Embryonic facial prominence (tissue), 1 donor: ENCODE data around the gene DCUN1D1.

Experiments
- DNase-seq: peaks from one replicate; pipeline ENCODE4 v3.0.0-alpha.2; 2016; ENCODE audit errors: extremely low spot score

The DCUN1D1 gene

GRCh38 chr3:182936239-182936917, 44.0 kb downstream of the DCUN1D1 start:
- no peak for DNase-seq

- no peak for DNase-seq
These were observed 44.5 kb downstream of the DCUN1D1 start for GRCh38 chr3:182935803-182936202.

GRCh38 chr3:182925944-182926337, 54.4 kb downstream of the DCUN1D1 start:
- DNase-seq: no peak

GRCh38 chr3:182925330-182925943, 54.9 kb downstream of the DCUN1D1 start:
- DNase-seq: no peak

- no peak for DNase-seq
These were observed 58.5 kb downstream of the DCUN1D1 start for GRCh38 chr3:182921665-182922355.

- no peak for DNase-seq
These were observed 59.7 kb downstream of the DCUN1D1 start for GRCh38 chr3:182920515-182921084.

- no peak for DNase-seq
These were observed 60.4 kb downstream of the DCUN1D1 start for GRCh38 chr3:182919866-182920357.

GRCh38 chr3:182917134-182917533, 63.2 kb downstream of the DCUN1D1 start:
- DNase-seq: no peak

- no peak for DNase-seq
These were observed 66.0 kb downstream of the DCUN1D1 start for GRCh38 chr3:182914341-182914740.

GRCh38 chr3:182913889-182914288, 66.4 kb downstream of the DCUN1D1 start:
- DNase-seq: no peak

- DNase-seq: no peak
These were observed 67.9 kb downstream of the DCUN1D1 start for GRCh38 chr3:182912474-182912873.

GRCh38 chr3:182911782-182912111, 68.6 kb downstream of the DCUN1D1 start:
- no peak for DNase-seq

GRCh38 chr3:182910936-182911781, 69.2 kb downstream of the DCUN1D1 start:
- no peak for DNase-seq

GRCh38 chr3:182909318-182910040, 70.9 kb downstream of the DCUN1D1 start:
- no peak for DNase-seq

GRCh38 chr3:182908471-182908870, 71.9 kb downstream of the DCUN1D1 start:
- no peak for DNase-seq

- no peak for DNase-seq
These were observed 74.3 kb downstream of the DCUN1D1 start for GRCh38 chr3:182906036-182906435.

GRCh38 chr3:182905623-182906022, 74.7 kb downstream of the DCUN1D1 start:
- no peak for DNase-seq

GRCh38 chr3:182904164-182904563, 76.2 kb downstream of the DCUN1D1 start:
- DNase-seq: no peak

- DNase-seq: no peak
These were observed 78.1 kb downstream of the DCUN1D1 start for GRCh38 chr3:182902236-182902635.

- DNase-seq: no peak
These were observed 83.8 kb downstream of the DCUN1D1 start for GRCh38 chr3:182896553-182896952.

- no peak for DNase-seq
These were observed 84.7 kb downstream of the DCUN1D1 start for GRCh38 chr3:182895513-182896112.
